Measurements from ENCODE around the gene GRM4.

Gene GRM4

DNA sequence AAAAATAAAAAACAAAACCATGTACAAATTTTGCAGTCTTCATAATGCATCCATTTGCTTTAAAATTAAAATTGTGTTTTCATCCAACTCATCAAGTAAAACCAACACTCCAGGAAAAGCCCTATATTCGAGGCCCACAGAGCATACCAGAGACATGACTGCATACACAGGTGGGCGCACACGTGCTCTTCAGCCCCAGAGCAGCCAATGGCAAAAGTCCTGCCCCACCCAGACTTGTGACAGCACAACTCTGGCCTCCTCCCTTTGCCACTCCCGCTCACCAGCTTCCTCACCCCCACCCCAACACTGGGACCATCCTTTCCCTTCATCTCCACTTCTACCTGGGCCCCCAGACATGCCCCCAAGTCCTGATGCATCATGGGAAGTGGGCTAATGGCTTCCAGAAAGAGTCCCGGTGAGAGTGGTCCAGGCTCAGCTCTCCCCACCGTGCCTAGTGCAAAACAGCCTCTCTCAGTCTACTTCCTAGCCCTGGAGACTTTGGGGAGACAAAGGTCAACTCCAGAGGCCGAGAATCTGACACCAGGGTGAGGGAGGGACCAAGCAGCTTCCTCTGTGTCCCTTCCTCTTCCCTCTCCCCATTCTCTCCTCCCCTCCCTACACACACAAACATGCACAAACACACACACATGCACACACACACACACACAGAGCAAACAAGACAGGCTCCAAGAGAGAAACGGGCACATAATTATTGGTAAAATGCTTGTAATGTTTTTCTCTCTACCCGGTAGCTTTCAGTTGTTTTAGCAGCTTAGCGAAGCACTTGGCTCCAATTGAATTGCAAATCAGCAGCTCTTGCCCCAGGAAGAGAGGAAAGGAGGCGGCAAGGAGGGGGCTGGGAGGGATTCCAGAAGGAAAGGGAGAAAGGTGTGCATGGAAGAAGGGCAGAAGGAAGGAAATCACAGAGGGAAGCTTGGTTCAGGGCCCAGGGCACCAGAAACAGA lies 14.3 kb downstream of the GRM4 start:
- Mint-ChIP-seq H3K27me3 (ENCODE audit: low read depth, poor library complexity) (peaks cover 30% of the 10 kb centered on the region), H3K4me3 (no peak overlapping the region), H3K9me3 (no peaks in the 10 kb centered on the region), H3K4me1 (peaks cover 21% of the 10 kb centered on the region), H3K27ac (no peak overlapping the region), H3K36me3 (ENCODE audit: low read depth) (no peaks in the 10 kb centered on the region)
- TF ChIP-seq CTCF (IDR thresholded peaks at IDR 0.05), result no peak
- no peak for DNase-seq

GRCh38 chr6:34130862-34131261 lies 15.0 kb downstream of the GRM4 start:
- Mint-ChIP-seq H3K9me3 (no peaks in the 10 kb centered on the region), H3K27me3 (ENCODE audit: low read depth, poor library complexity) (peaks cover 30% of the 10 kb centered on the region), H3K36me3 (ENCODE audit: low read depth) (no peaks in the 10 kb centered on the region), H3K27ac (no peak overlapping the region), H3K4me1 (peaks cover 16% of the 10 kb centered on the region), H3K4me3 (no peak overlapping the region)
- TF ChIP-seq CTCF (IDR thresholded peaks at IDR 0.05), result no peak
- no peak for DNase-seq

DNA sequence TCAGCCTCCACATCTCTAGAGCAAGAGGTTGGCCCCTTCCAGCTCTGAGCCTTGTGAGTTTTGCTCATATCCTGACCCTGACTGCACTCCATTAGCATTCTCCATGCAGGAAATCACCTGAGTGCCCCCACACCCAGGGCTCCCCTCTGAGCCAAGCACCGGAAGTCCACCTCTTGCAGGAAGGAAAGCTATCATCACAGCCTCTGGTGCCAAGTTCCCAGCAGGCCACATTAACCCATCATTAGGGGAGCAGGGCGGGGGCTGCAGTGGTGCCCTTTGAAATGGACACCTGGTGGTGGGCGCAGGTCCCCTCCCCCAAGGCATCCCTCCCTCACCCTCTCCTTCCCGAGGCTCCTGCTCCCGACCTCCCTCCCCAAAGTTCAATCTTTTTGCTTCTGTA lies 16.1 kb downstream of the GRM4 start:
- no peak for DNase-seq
- Mint-ChIP-seq H3K9me3 (no peaks in the 10 kb centered on the region), H3K27me3 (ENCODE audit: low read depth, poor library complexity) (peaks cover 26% of the 10 kb centered on the region), H3K4me1 (peaks cover 16% of the 10 kb centered on the region), H3K36me3 (ENCODE audit: low read depth) (no peaks in the 10 kb centered on the region), H3K4me3 (no peak overlapping the region), H3K27ac (no peak overlapping the region)
- TF ChIP-seq CTCF (IDR thresholded peaks at IDR 0.05), result no peak

DNA sequence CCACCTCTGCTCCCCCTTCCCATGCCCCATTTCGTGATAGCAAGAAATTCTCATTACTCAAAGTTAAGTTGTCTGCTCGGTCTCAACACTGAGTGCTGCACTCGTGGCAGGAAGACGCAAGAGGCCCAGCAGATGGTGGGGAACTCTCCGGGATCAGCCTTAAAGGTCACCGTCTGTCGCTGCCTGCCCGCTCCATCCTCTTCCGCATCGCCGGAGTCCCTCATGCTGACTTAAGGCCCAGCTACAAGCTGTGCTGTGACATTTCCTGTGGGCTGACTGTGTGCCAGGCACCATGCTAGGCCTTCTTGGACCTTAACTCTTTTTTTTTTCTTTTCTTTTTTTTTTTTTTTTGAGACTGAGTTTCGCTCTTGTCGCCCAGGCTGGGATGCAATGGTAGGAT lies 17.8 kb downstream of the GRM4 start:
- no peaks in the 10 kb centered on the region for H3K9me3 Mint-ChIP-seq
- TF ChIP-seq CTCF (IDR thresholded peaks at IDR 0.05), result no peak
- H3K4me1 Mint-ChIP-seq, result peaks cover 16% of the 10 kb centered on the region
- no peak for DNase-seq
- no peaks in the 10 kb centered on the region for H3K36me3 Mint-ChIP-seq (ENCODE audit: low read depth)
- H3K27me3 Mint-ChIP-seq (ENCODE audit: low read depth, poor library complexity), result peaks cover 27% of the 10 kb centered on the region
- no peak overlapping the region for H3K4me3 Mint-ChIP-seq
- H3K27ac Mint-ChIP-seq, result no peak overlapping the region

GRCh38 chr6:34126419-34126818 lies 19.5 kb downstream of the GRM4 start:
- Mint-ChIP-seq H3K4me1 (peaks cover 10% of the 10 kb centered on the region), H3K27ac (no peak overlapping the region), H3K36me3 (ENCODE audit: low read depth) (no peaks in the 10 kb centered on the region), H3K4me3 (no peak overlapping the region), H3K27me3 (ENCODE audit: low read depth, poor library complexity) (peaks cover 19% of the 10 kb centered on the region), H3K9me3 (no peaks in the 10 kb centered on the region)
- TF ChIP-seq CTCF (IDR thresholded peaks at IDR 0.05), result no peak
- DNase-seq, result no peak

GRCh38 chr6:34125939-34126338 lies 19.9 kb downstream of the GRM4 start:
- no peak for DNase-seq
- H3K4me3 Mint-ChIP-seq, result no peak overlapping the region
- H3K9me3 Mint-ChIP-seq, result no peaks in the 10 kb centered on the region
- no peak overlapping the region for H3K27ac Mint-ChIP-seq
- H3K27me3 Mint-ChIP-seq (ENCODE audit: low read depth, poor library complexity), result peaks cover 19% of the 10 kb centered on the region
- peaks cover 14% of the 10 kb centered on the region for H3K4me1 Mint-ChIP-seq
- no peaks in the 10 kb centered on the region for H3K36me3 Mint-ChIP-seq (ENCODE audit: low read depth)
- TF ChIP-seq CTCF (IDR thresholded peaks at IDR 0.05), result no peak

All from nephron progenitor cell (in vitro differentiated cells).